IgD-negative memory B cell (primary cell): ENCODE measurements around the gene BMI1. TPM values are rescaled to one million over a fixed set of nuclear protein-coding genes. Genes with fewer than 3 reads are reported as not detected.
"Not testable (repeated sequence)": the region's sequence is repeated elsewhere in the genome, so short reads cannot be mapped to it uniquely, and the experiment has no call there.

ENCODE experiments used
- H3K27ac Mint-ChIP-seq, 3 donors: one replicate each; pipeline ENCODE4 v1.8.0; 2020 to 2022; ENCODE audit warnings: mild to moderate bottlenecking in 3 of 3, mixed read lengths in 3 of 3, moderate library complexity in 1 of 3
- H3K27me3 Mint-ChIP-seq: one replicate; pipeline ENCODE4 v1.8.0; 2021; ENCODE audit warnings: mixed read lengths
- H3K36me3 Mint-ChIP-seq: one replicate; pipeline ENCODE4 v1.8.0; 2020; ENCODE audit warnings: mild to moderate bottlenecking, mixed read lengths
- H3K4me1 Mint-ChIP-seq, 3 donors: one replicate each; pipeline ENCODE4 v1.8.0; 2020 to 2022; ENCODE audit warnings: mixed read lengths in 3 of 3, mild to moderate bottlenecking in 1 of 3
- H3K4me3 Mint-ChIP-seq, 4 donors: one replicate each; pipeline ENCODE4 v1.8.0; 2020 to 2022; ENCODE audit warnings: mild to moderate bottlenecking in 4 of 4, mixed read lengths in 4 of 4, moderate library complexity in 3 of 4
- H3K9me3 Mint-ChIP-seq, 3 donors: one replicate each; pipeline ENCODE4 v1.8.0; 2020 to 2021; ENCODE audit warnings: mixed read lengths in 3 of 3, mild to moderate bottlenecking in 1 of 3
- polyA plus RNA-seq: library from polyadenylated mRNA; unstranded; fragments of 300-500 nt; fragmentation: Illumina TruSeq; gene quantifications from one replicate; pipeline ENCODE4 v1.2.3, GENCODE V29; 2021

The BMI1 gene
- 37.9 TPM for polyA plus RNA-seq

- peak within 1 kb of the TSS; percentile 91 to 98 (median 96) for H3K4me3 Mint-ChIP-seq
- H3K27ac Mint-ChIP-seq, result peak within 1 kb of the TSS; percentile 94 to 98 (median 97)
- peaks cover 14% of the 10 kb centered on the region for H3K27me3 Mint-ChIP-seq
- H3K36me3 Mint-ChIP-seq, result no peaks in the 10 kb centered on the region
- peaks cover 32 to 46% (median 45%) of the 10 kb centered on the region in 3 donors for H3K4me1 Mint-ChIP-seq
- H3K9me3 Mint-ChIP-seq, result no peaks in the 10 kb centered on the region
Observed at GRCh38 chr10:22320591-22321155, at the start of gene BMI1. Gene BMI1 (plus strand): TSS chr10:22321099. CDS start chr10:22326450, 5,351 bp downstream.

DNA sequence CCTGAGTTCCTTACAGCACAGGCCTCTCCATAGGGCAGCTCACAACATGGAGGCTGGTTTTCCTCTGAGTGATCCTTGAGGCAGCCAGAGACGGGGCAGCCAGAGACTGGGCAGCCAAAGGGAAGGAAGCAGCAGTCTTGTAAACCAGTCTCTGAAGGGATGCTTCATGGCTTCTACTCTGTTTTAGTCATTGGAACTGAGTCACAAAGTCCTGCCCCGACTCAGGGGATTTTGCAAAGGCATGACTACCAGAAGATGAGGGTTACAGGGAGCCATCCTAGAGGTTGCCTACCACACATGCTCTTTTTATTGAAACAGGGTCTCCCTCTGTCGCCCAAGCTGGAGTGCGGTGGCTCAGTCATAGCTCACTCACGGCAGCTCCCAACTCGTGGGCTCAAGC lies 49.1 kb upstream of the BMI1 start:
- Mint-ChIP-seq H3K36me3 (no peaks in the 10 kb centered on the region), H3K4me3 (no peak overlapping the region), H3K9me3 (no peaks in the 10 kb centered on the region), H3K4me1 (no peaks in the 10 kb centered on the region), H3K27ac (no peak overlapping the region), H3K27me3 (peaks cover 8% of the 10 kb centered on the region)

GRCh38 chr10:22278441-22278782 lies 42.5 kb upstream of the BMI1 start:
- Mint-ChIP-seq H3K27ac (no peak overlapping the region), H3K9me3 (peaks cover 0 to 2% (median 0%) of the 10 kb centered on the region in 3 donors), H3K4me3 (no peak overlapping the region), H3K4me1 (no peaks in the 10 kb centered on the region), H3K27me3 (peaks cover 2% of the 10 kb centered on the region), H3K36me3 (no peaks in the 10 kb centered on the region)

DNA sequence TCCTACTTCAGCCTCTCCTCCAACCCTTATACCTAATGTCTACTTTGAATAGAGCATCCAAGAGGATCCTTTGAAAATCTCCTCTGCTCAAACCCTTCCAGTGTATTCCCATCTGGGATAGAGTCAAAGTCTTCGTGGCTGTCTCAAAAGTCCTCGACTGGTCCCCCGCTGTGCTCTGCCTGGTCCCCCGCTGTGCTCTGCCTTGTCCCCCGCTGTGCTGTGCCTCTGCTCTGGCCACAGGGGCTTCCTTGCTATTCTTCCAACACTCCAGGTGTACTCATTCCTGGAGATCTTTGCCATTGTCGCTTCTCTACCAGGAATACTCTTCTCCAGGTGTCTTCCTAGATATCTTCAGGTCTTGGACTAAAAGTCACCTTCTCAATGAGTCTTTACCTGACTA lies 40.8 kb upstream of the BMI1 start:
- Mint-ChIP-seq H3K27me3 (peaks cover 2% of the 10 kb centered on the region), H3K27ac (no peak overlapping the region), H3K36me3 (no peaks in the 10 kb centered on the region), H3K4me1 (no peaks in the 10 kb centered on the region), H3K4me3 (no peak overlapping the region), H3K9me3 (peaks cover 0 to 2% (median 0%) of the 10 kb centered on the region in 3 donors)

- Mint-ChIP-seq H3K27me3 (peaks cover 3% of the 10 kb centered on the region), H3K9me3 (peaks cover 0 to 5% (median 2%) of the 10 kb centered on the region in 3 donors), H3K4me1 (no peaks in the 10 kb centered on the region), H3K27ac (no peak overlapping the region), H3K36me3 (no peaks in the 10 kb centered on the region), H3K4me3 (no peak overlapping the region)
Observed at GRCh38 chr10:22285130-22285529, 35.8 kb upstream of the BMI1 start.

GRCh38 chr10:22293747-22294404 lies 27.0 kb upstream of the BMI1 start:
- Mint-ChIP-seq H3K27me3 (peaks cover 8% of the 10 kb centered on the region), H3K4me3 (no peak overlapping the region), H3K27ac (no peak overlapping the region), H3K4me1 (peaks cover 0 to 2% (median 0%) of the 10 kb centered on the region in 3 donors), H3K36me3 (no peaks in the 10 kb centered on the region), H3K9me3 (peaks cover 3% of the 10 kb centered on the region in 3 donors)

- Mint-ChIP-seq H3K36me3 (no peaks in the 10 kb centered on the region), H3K9me3 (peaks cover 3% of the 10 kb centered on the region in 3 donors), H3K4me1 (peaks cover 0 to 2% (median 0%) of the 10 kb centered on the region in 3 donors), H3K27ac (no peak overlapping the region), H3K27me3 (peaks cover 8% of the 10 kb centered on the region), H3K4me3 (no peak overlapping the region)
Observed at GRCh38 chr10:22294694-22295093, 26.2 kb upstream of the BMI1 start.

GRCh38 chr10:22301193-22301592 lies 19.7 kb upstream of the BMI1 start:
- Mint-ChIP-seq H3K9me3 (no peaks in the 10 kb centered on the region), H3K27me3 (peaks cover 12% of the 10 kb centered on the region), H3K4me1 (no peaks in the 10 kb centered on the region), H3K27ac (no peak overlapping the region), H3K36me3 (peaks cover 2% of the 10 kb centered on the region), H3K4me3 (no peak overlapping the region)

- no peak overlapping the region for H3K27ac Mint-ChIP-seq
- H3K9me3 Mint-ChIP-seq, result no peaks in the 10 kb centered on the region
- H3K27me3 Mint-ChIP-seq, result peaks cover 3% of the 10 kb centered on the region
- no peak overlapping the region for H3K4me3 Mint-ChIP-seq
- H3K4me1 Mint-ChIP-seq, result no peaks in the 10 kb centered on the region
- H3K36me3 Mint-ChIP-seq, result peaks cover 2% of the 10 kb centered on the region
Observed at GRCh38 chr10:22303461-22303860, 17.4 kb upstream of the BMI1 start.

- peaks cover 3% of the 10 kb centered on the region for H3K27me3 Mint-ChIP-seq
- H3K4me3 Mint-ChIP-seq, result no peak overlapping the region
Observed at GRCh38 chr10:22305721-22306120, 15.2 kb upstream of the BMI1 start.

GRCh38 chr10:22308390-22308789 lies 12.5 kb upstream of the BMI1 start:
- Mint-ChIP-seq H3K4me1 (no peaks in the 10 kb centered on the region), H3K27ac (no peak overlapping the region), H3K9me3 (no peaks in the 10 kb centered on the region), H3K4me3 (no peak overlapping the region), H3K36me3 (no peaks in the 10 kb centered on the region), H3K27me3 (peaks cover 3% of the 10 kb centered on the region)

More at GRCh38 chr10:22305721-22306120, 15.2 kb upstream of the BMI1 start:
- Mint-ChIP-seq H3K27ac (no peak overlapping the region), H3K4me1 (no peaks in the 10 kb centered on the region), H3K36me3 (peaks cover 2% of the 10 kb centered on the region), H3K9me3 (no peaks in the 10 kb centered on the region)

DNA sequence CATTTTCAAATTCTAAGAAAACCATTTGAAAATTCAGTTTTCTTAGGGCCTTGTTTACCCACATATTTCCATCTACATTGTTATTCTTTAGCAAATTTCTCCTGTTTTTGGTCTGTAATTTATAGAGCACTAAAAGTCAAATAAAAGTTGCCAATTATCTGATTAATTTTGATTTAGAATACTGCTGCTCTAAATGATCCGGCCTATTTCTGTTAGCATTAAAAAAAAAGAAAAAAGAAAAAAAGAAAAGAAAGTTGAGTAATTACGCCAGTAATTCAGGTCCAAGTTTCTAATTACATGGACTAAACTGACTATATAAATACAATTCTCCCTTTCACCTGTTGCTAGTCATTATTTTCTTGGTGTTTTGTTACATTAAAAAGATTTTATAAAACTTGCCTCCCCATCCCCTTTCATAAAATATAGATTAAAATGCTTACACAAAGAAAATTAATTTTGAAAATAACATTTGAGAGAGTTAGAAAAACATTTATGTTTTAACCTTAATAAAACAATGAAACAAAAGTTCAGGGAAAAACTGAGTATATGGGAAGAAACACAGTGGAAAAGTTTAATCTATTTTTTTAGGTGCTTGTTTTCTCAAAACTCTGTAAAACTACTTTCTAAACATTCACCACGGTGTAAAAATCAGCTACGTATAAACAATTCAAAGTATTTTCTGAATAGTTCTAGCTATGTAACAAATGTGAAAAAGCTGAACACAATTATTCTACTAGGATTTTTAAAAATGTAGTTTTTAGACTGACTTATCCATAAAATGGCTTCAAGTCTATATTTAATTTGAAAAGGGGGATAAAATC lies 11.5 kb upstream of the BMI1 start:
- Mint-ChIP-seq H3K36me3 (no peaks in the 10 kb centered on the region), H3K4me1 (no peaks in the 10 kb centered on the region), H3K27ac (no peak overlapping the region)

DNA sequence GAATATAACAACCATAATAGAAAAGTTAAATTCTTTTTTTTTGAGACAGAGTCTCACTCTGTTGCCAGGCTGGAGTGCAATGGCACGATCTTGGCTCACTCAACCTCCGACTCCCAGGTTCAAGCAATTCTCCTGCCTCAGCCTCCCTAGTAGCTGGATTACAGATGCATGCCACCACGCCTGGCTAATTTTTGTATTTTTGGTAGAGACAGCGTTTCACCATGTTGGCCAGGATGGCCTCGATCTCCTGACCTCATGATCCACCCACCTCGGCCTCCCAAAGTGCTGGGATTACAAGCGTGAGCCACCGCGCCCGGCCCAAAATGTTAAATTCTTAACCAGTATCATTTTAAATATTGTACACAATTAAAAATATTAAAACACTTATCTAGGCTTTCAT lies 10.9 kb upstream of the BMI1 start:
- H3K27me3 Mint-ChIP-seq, H3K9me3 Mint-ChIP-seq, H3K36me3 Mint-ChIP-seq, H3K4me3 Mint-ChIP-seq, H3K27ac Mint-ChIP-seq, H3K4me1 Mint-ChIP-seq: not testable (repeated sequence)

More for the DNA sequence above, 11.5 kb upstream of the BMI1 start:
- no peak overlapping the region for H3K4me3 Mint-ChIP-seq
- H3K27me3 Mint-ChIP-seq, result peaks cover 3% of the 10 kb centered on the region
- H3K9me3 Mint-ChIP-seq, result no peaks in the 10 kb centered on the region

DNA sequence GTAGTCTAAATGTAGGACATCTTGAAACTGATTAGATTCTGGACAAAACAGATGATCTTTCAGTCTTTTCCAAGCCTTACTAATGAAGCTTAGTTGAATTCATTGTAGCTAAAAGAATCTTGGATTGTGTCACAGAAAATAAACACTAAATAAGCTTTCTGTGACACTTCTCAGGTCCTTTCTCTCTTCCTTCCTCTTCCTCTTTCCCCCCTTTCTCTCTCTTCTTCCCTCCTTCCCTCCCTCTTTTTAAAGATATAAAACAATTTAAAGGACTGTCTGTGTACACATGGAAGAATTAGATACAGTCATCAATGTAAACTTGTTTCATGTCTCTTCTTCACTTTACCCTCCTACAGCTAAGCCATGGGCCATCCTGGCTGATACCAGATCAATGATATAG lies 10.0 kb upstream of the BMI1 start:
- Mint-ChIP-seq H3K36me3 (no peaks in the 10 kb centered on the region), H3K9me3 (no peaks in the 10 kb centered on the region), H3K4me1 (peaks cover 0 to 12% (median 10%) of the 10 kb centered on the region in 3 donors), H3K4me3 (no peak overlapping the region), H3K27me3 (no peaks in the 10 kb centered on the region), H3K27ac (no peak overlapping the region)

GRCh38 chr10:22314852-22315251 lies 6.0 kb upstream of the BMI1 start:
- Mint-ChIP-seq H3K27me3 (no peaks in the 10 kb centered on the region), H3K9me3 (no peaks in the 10 kb centered on the region), H3K27ac (peak overlapping the region in 2 of 3 donors; percentile 95 to 98), H3K4me1 (peaks cover 2 to 23% (median 21%) of the 10 kb centered on the region in 3 donors), H3K36me3 (no peaks in the 10 kb centered on the region), H3K4me3 (peak overlapping the region; percentile 89 to 99 (median 96))
